OCI-LY1 (cell line): Measurements from ENCODE around the gene FBN1.

Experiments
- H2AFZ ChIP-seq: fragments of 200-600 bp; sonication (generic), shearing (Covaris generic); 2 replicates; pipeline ENCODE4 v1.6.0; 2014; ENCODE audit warnings: antibody characterized with exemption, mild to moderate bottlenecking, low read length
- H3F3A ChIP-seq: fragments of 200-600 bp; sonication (generic), shearing (Covaris generic); 2 replicates; pipeline ENCODE4 v1.6.0; 2014; ENCODE audit warnings: mild to moderate bottlenecking, antibody characterized with exemption, low read length, moderate library complexity; ENCODE audit not compliant: insufficient read depth
- H3K27ac ChIP-seq: fragments of 200-600 bp; sonication (generic); 2 replicates; pipeline ENCODE4 v1.5.1; 2014; ENCODE audit warnings: low read length, mixed run types, mild to moderate bottlenecking, low read depth; ENCODE audit not compliant: poor library complexity, severe bottlenecking
- H3K27me3 ChIP-seq: fragments of 200-600 bp; sonication (generic); 2 replicates; pipeline ENCODE4 v1.6.0; 2014; ENCODE audit warnings: antibody characterized with exemption, mild to moderate bottlenecking, low read length, moderate library complexity; ENCODE audit not compliant: insufficient read depth
- H3K36me3 ChIP-seq: fragments of 200-600 bp; sonication (generic); 2 replicates; pipeline ENCODE4 v1.6.1; 2014; ENCODE audit warnings: mild to moderate bottlenecking, antibody characterized with exemption, low read length, moderate library complexity, mixed read lengths; ENCODE audit not compliant: insufficient read depth
- H3K4me1 ChIP-seq: fragments of 200-600 bp; sonication (generic); 2 replicates; pipeline ENCODE4 v1.5.1; 2014; ENCODE audit warnings: mild to moderate bottlenecking, low read length, moderate library complexity; ENCODE audit not compliant: insufficient read depth, severe bottlenecking
- H3K4me2 ChIP-seq: fragments of 200-600 bp; sonication (generic), shearing (Covaris generic); 2 replicates; pipeline ENCODE4 v1.6.1; 2014; ENCODE audit warnings: low read length
- H3K4me3 ChIP-seq: fragments of 200-600 bp; sonication (generic); 2 replicates; pipeline ENCODE4 v1.5.1; 2014; ENCODE audit warnings: low read length, low read depth, mild to moderate bottlenecking, mixed read lengths; ENCODE audit not compliant: poor library complexity, severe bottlenecking
- H3K79me2 ChIP-seq: fragments of 200-600 bp; shearing (Covaris generic); 2 replicates; pipeline ENCODE4 v1.6.1; 2016; ENCODE audit warnings: mixed run types, low read length, mixed read lengths; ENCODE audit not compliant: insufficient read depth
- H3K9ac ChIP-seq: fragments of 200-600 bp; sonication (generic), shearing (Covaris generic); 2 replicates; pipeline ENCODE4 v1.6.1; 2014; ENCODE audit warnings: mild to moderate bottlenecking, low read length, mixed read lengths
- H3K9me2 ChIP-seq: fragments of 200-600 bp; sonication (generic), shearing (Covaris generic); 2 replicates; pipeline ENCODE4 v1.6.1; 2014; ENCODE audit warnings: low read depth, mild to moderate bottlenecking, low read length, mixed read lengths
- H3K9me3 ChIP-seq: fragments of 200-600 bp; shearing (Covaris generic); 2 replicates; pipeline ENCODE4 v1.6.1; 2014; ENCODE audit warnings: low read length, mixed read lengths
- H4K20me1 ChIP-seq: fragments of 200-600 bp; sonication (generic), shearing (Covaris generic); 2 replicates; pipeline ENCODE4 v1.6.0; 2016; ENCODE audit warnings: mild to moderate bottlenecking, low read length; ENCODE audit not compliant: insufficient read depth
- CTCF ChIP-seq: fragments of 200-600 bp; sonication (generic), shearing (Covaris generic); IDR thresholded peaks from 2 replicates; pipeline ENCODE4 v1.5.1; 2017; ENCODE audit warnings: mild to moderate bottlenecking, antibody characterized with exemption, low read length, moderate library complexity, mixed read lengths
- EZH2 ChIP-seq: fragments of 200-600 bp; sonication (generic), shearing (Covaris generic); IDR thresholded peaks from 2 replicates; pipeline ENCODE4 v1.8.0; 2017; ENCODE audit warnings: borderline replicate concordance, mixed run types, mild to moderate bottlenecking, antibody characterized with exemption, low read length, moderate library complexity, mixed read lengths

FBN1 gene

GRCh38 chr15:48638963-48639362 is 6.5 kb downstream of the FBN1 start:
- no peak for TF ChIP-seq EZH2
- TF ChIP-seq CTCF = no peak
- H3K27ac ChIP-seq = no peak overlapping the region
- no peak overlapping the region for H2AFZ ChIP-seq
- no peaks in the 10 kb centered on the region for H3K36me3 ChIP-seq
- no peaks in the 10 kb centered on the region for H3K9me3 ChIP-seq
- H3K4me1 ChIP-seq = no peaks in the 10 kb centered on the region
- no peak overlapping the region for H3K4me3 ChIP-seq
- no peaks in the 10 kb centered on the region for H3K27me3 ChIP-seq
- no peaks in the 10 kb centered on the region for H4K20me1 ChIP-seq
- no peaks in the 10 kb centered on the region for H3F3A ChIP-seq
- H3K9me2 ChIP-seq = no peaks in the 10 kb centered on the region
- H3K79me2 ChIP-seq = no peaks in the 10 kb centered on the region
- no peak overlapping the region for H3K9ac ChIP-seq
- no peak overlapping the region for H3K4me2 ChIP-seq

GRCh38 chr15:48637639-48638038 is 7.9 kb downstream of the FBN1 start:
- Histone ChIP-seq H3K9ac (no peak overlapping the region), H4K20me1 (no peaks in the 10 kb centered on the region), H3K9me3 (no peaks in the 10 kb centered on the region), H3K4me1 (no peaks in the 10 kb centered on the region), H2AFZ (no peak overlapping the region), H3K4me3 (no peak overlapping the region), H3K9me2 (no peaks in the 10 kb centered on the region), H3K4me2 (no peak overlapping the region), H3F3A (no peaks in the 10 kb centered on the region), H3K36me3 (no peaks in the 10 kb centered on the region), H3K27me3 (no peaks in the 10 kb centered on the region), H3K27ac (no peak overlapping the region), H3K79me2 (no peaks in the 10 kb centered on the region)
- TF ChIP-seq EZH2 = no peak
- no peak for TF ChIP-seq CTCF

- Histone ChIP-seq H3K9me2 (no peaks in the 10 kb centered on the region), H3K9ac (no peak overlapping the region), H3K9me3 (no peaks in the 10 kb centered on the region), H3K4me1 (no peaks in the 10 kb centered on the region), H3K4me2 (no peak overlapping the region), H2AFZ (no peak overlapping the region), H3K36me3 (no peaks in the 10 kb centered on the region), H3K79me2 (no peaks in the 10 kb centered on the region), H3K27me3 (no peaks in the 10 kb centered on the region), H3K27ac (no peak overlapping the region), H4K20me1 (no peaks in the 10 kb centered on the region), H3K4me3 (no peak overlapping the region), H3F3A (no peaks in the 10 kb centered on the region)
- TF ChIP-seq CTCF (no peak), EZH2 (no peak)
Measured at GRCh38 chr15:48636511-48636910, 9.0 kb downstream of the FBN1 start.
